ENCODE results near the gene PLA2G3. TPM values are rescaled to one million over a fixed set of nuclear protein-coding genes. Genes with fewer than 3 reads are reported as not detected.
A peak's percentile ranks its signal among the peaks of the same experiment; 100 is the strongest.

The PLA2G3 gene
- total RNA-seq, 3 donors from 2014 or later (not counting 1 experiment from before 2014, with no cell fraction given) = not detected

DNA sequence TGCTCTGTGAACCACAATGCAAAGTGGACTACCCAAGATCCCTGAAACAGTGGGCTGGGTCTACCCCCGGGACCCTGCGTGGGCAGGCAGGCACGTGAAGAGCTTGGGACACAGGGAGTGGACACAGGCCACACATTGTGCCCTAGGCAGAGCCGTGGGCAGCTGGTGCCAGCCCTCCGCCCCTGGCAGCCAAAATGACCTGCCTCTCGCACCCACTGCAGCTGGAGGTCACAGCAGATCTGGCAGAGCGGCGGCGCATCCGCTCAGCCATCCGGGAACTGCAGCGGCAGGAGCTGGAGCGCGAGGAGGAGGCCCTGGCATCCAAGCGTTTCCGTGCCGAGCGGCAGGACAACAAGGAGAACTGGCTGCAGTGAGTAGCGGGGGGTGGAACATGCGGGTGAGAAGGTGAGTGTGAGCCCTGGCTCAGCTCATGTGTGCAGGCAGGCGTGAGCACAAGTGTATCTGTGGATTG lies 52.5 kb downstream of the PLA2G3 start:
- H3K36me3 Mint-ChIP-seq = no peaks in the 10 kb centered on the region
- Histone ChIP-seq H3K27ac (ENCODE audit: low read length) (no peak overlapping the region), H3K36me3 (ENCODE audit: control insufficient read depth, insufficient read depth, low read length) (no peaks in the 10 kb centered on the region), H3K9me3 (ENCODE audit: control insufficient read depth, insufficient read depth, low read length) (no peaks in the 10 kb centered on the region), H3K4me1 (ENCODE audit: control insufficient read depth, insufficient read depth, low read length) (peaks cover 24% of the 10 kb centered on the region), H3K4me3 (ENCODE audit: low read length) (no peak overlapping the region), H3K27me3 (ENCODE audit: control insufficient read depth, insufficient read depth, low read length) (no peaks in the 10 kb centered on the region)
- no peaks in the 10 kb centered on the region for H3K9me3 Mint-ChIP-seq
- peaks cover 6 to 18% of the 10 kb centered on the region in 2 donors for H3K4me1 Mint-ChIP-seq
- intact Hi-C loops (cut with micrococcal nuclease) = loop anchor here (10.0 kb wide), 1 partner anchor 1387 kb away; the partner anchor contains the start of gene FBXO7
- no peak overlapping the region for H3K4me3 Mint-ChIP-seq
- WGBS (ENCODE audit: insufficient coverage) = 97% methylated on average over 21 of the region's 21 CpGs
- no peak overlapping the region for H3K27ac Mint-ChIP-seq
- TF ChIP-seq CTCF (IDR thresholded peaks at IDR 0.05) = no peak
- no peak for DNase-seq
- no peaks in the 10 kb centered on the region for H3K27me3 Mint-ChIP-seq (ENCODE audit: low read depth in 2 of 2)
- no peak for ATAC-seq

DNA sequence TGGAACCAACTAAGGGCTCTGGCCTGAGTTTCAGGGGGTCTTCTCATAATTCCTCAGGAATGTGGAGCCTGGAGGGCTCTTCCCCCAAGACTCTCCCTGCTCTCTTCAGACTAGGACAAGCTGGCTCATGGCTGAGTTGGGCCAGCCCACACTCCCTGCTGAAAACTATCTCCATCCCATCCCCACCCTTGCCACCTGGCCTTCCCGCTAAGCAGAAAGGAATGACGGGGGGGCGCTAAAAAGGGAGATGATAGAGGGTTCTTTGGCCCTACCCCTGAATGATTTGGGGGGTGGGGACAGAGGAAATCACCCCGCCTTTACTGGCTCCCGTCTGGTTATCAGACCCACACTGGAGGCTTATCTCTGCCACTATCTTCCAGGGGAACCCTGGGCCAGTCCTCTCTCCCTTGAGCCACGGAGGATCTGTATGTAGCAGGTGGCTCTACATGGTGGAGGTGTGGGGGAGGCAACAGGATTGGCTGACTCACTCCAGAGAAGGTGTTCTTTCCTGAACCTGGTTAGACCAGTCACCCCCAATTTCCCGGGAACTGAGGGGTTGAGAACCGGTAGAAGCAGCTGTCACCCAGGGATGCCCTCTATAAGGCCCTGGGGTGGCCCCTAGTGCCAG lies 53.5 kb downstream of the PLA2G3 start:
- H3K27ac Mint-ChIP-seq = no peak overlapping the region
- ATAC-seq (no peak), DNase-seq (no peak)
- Histone ChIP-seq H3K4me3 (ENCODE audit: low read length) (no peak overlapping the region), H3K4me1 (ENCODE audit: control insufficient read depth, insufficient read depth, low read length) (peaks cover 34% of the 10 kb centered on the region), H3K27me3 (ENCODE audit: control insufficient read depth, insufficient read depth, low read length) (no peaks in the 10 kb centered on the region), H3K9me3 (ENCODE audit: control insufficient read depth, insufficient read depth, low read length) (no peaks in the 10 kb centered on the region), H3K27ac (ENCODE audit: low read length) (no peak overlapping the region), H3K36me3 (ENCODE audit: control insufficient read depth, insufficient read depth, low read length) (no peaks in the 10 kb centered on the region)
- H3K4me3 Mint-ChIP-seq = peak overlapping the region; percentile 17
- H3K9me3 Mint-ChIP-seq = no peaks in the 10 kb centered on the region
- no peaks in the 10 kb centered on the region for H3K27me3 Mint-ChIP-seq (ENCODE audit: low read depth in 2 of 2)
- H3K36me3 Mint-ChIP-seq = no peaks in the 10 kb centered on the region
- WGBS (ENCODE audit: insufficient coverage) = 86% methylated on average over 7 of the region's 8 CpGs
- intact Hi-C loops (cut with micrococcal nuclease) = loop anchor here (10.0 kb wide), 1 partner anchor 1388 kb away; the partner anchor contains the start of gene FBXO7
- peaks cover 12 to 27% of the 10 kb centered on the region in 2 donors for H3K4me1 Mint-ChIP-seq
- no peak for TF ChIP-seq CTCF (IDR thresholded peaks at IDR 0.05)

- Histone ChIP-seq H3K4me1 (ENCODE audit: control insufficient read depth, insufficient read depth, low read length) (peaks cover 41% of the 10 kb centered on the region), H3K9me3 (ENCODE audit: control insufficient read depth, insufficient read depth, low read length) (no peaks in the 10 kb centered on the region), H3K4me3 (ENCODE audit: low read length) (no peak overlapping the region), H3K27me3 (ENCODE audit: control insufficient read depth, insufficient read depth, low read length) (no peaks in the 10 kb centered on the region), H3K36me3 (ENCODE audit: control insufficient read depth, insufficient read depth, low read length) (no peaks in the 10 kb centered on the region), H3K27ac (ENCODE audit: low read length) (no peak overlapping the region)
- Mint-ChIP-seq H3K4me3 (peak overlapping the region; percentile 40), H3K27me3 (ENCODE audit: low read depth in 2 of 2) (no peaks in the 10 kb centered on the region), H3K4me1 (peaks cover 21 to 36% of the 10 kb centered on the region in 2 donors), H3K36me3 (no peaks in the 10 kb centered on the region), H3K9me3 (no peaks in the 10 kb centered on the region), H3K27ac (no peak overlapping the region)
- ATAC-seq (no peak), DNase-seq (no peak)
- WGBS (ENCODE audit: insufficient coverage) = 96% methylated on average over 3 of the region's 3 CpGs
- TF ChIP-seq CTCF (IDR thresholded peaks at IDR 0.05) = no peak
- intact Hi-C loops (cut with micrococcal nuclease) = loop anchor here (2.0 to 10.0 kb wide), 4 partner anchors 117 to 1389 kb away; partner anchors contain the start of genes FBXO7, MORC2, SLC35E4 and TUG1
Observed at GRCh38 chr22:31085928-31086327, 54.4 kb downstream of the PLA2G3 start.

All from natural killer cell (primary cell).